Dendritic cell treated with granulocyte-macrophage colony-stimulating factor and Interleukin-4, amounts not matched to agents 40 ng/mL and 50 ng/mL, for 4 days (primary cell): ENCODE results near the gene ADCY2.

Experiments used
- H3K27ac Mint-ChIP-seq: one replicate; pipeline ENCODE4 v1.8.0; 2022; ENCODE audit warnings: mild to moderate bottlenecking, mixed read lengths
- H3K27me3 Mint-ChIP-seq: one replicate; pipeline ENCODE4 v1.8.0; 2022; ENCODE audit warnings: mild to moderate bottlenecking, mixed read lengths
- H3K36me3 Mint-ChIP-seq: one replicate; pipeline ENCODE4 v1.8.0; 2022; ENCODE audit warnings: low read depth, mixed read lengths
- H3K4me1 Mint-ChIP-seq: one replicate; pipeline ENCODE4 v1.8.0; 2022; ENCODE audit warnings: low read depth, mixed read lengths
- H3K4me3 Mint-ChIP-seq: one replicate; pipeline ENCODE4 v1.8.0; 2022; ENCODE audit warnings: mild to moderate bottlenecking, moderate library complexity, mixed read lengths
- H3K9me3 Mint-ChIP-seq: one replicate; pipeline ENCODE4 v1.8.0; 2022; ENCODE audit warnings: mixed read lengths
- intact Hi-C: fragments of 100-400 bp; cut with micrococcal nuclease; formaldehyde crosslinking; loops from one replicate; pipeline ENCODE4 v1.15.0; 2022

ADCY2 gene

GRCh38 chr5:7787770-7788169 lies 391.8 kb downstream of the ADCY2 start:
- Mint-ChIP-seq H3K27ac (no peak overlapping the region), H3K9me3 (no peaks in the 10 kb centered on the region), H3K36me3 (no peaks in the 10 kb centered on the region), H3K4me1 (no peaks in the 10 kb centered on the region), H3K27me3 (peaks cover 38% of the 10 kb centered on the region), H3K4me3 (no peak overlapping the region)
- intact Hi-C loops = no loop called here

GRCh38 chr5:7789567-7789966 lies 393.6 kb downstream of the ADCY2 start:
- no peak overlapping the region for H3K4me3 Mint-ChIP-seq
- no peaks in the 10 kb centered on the region for H3K9me3 Mint-ChIP-seq
- H3K36me3 Mint-ChIP-seq = no peaks in the 10 kb centered on the region
- no peaks in the 10 kb centered on the region for H3K4me1 Mint-ChIP-seq
- intact Hi-C loops = no loop called here
- H3K27me3 Mint-ChIP-seq = peaks cover 28% of the 10 kb centered on the region
- no peak overlapping the region for H3K27ac Mint-ChIP-seq

- no peaks in the 10 kb centered on the region for H3K4me1 Mint-ChIP-seq
- peaks cover 14% of the 10 kb centered on the region for H3K27me3 Mint-ChIP-seq
- intact Hi-C loops = no loop called here
- H3K4me3 Mint-ChIP-seq = no peak overlapping the region
- no peaks in the 10 kb centered on the region for H3K36me3 Mint-ChIP-seq
- H3K9me3 Mint-ChIP-seq = no peaks in the 10 kb centered on the region
- no peak overlapping the region for H3K27ac Mint-ChIP-seq
These were observed 398.0 kb downstream of the ADCY2 start for GRCh38 chr5:7793895-7794294.

GRCh38 chr5:7794311-7794710 lies 398.4 kb downstream of the ADCY2 start:
- no peak overlapping the region for H3K4me3 Mint-ChIP-seq
- no peaks in the 10 kb centered on the region for H3K36me3 Mint-ChIP-seq
- H3K4me1 Mint-ChIP-seq = no peaks in the 10 kb centered on the region
- intact Hi-C loops = no loop called here
- no peak overlapping the region for H3K27ac Mint-ChIP-seq
- peaks cover 14% of the 10 kb centered on the region for H3K27me3 Mint-ChIP-seq
- H3K9me3 Mint-ChIP-seq = no peaks in the 10 kb centered on the region

GRCh38 chr5:7794823-7795222 lies 398.9 kb downstream of the ADCY2 start:
- Mint-ChIP-seq H3K36me3 (no peaks in the 10 kb centered on the region), H3K4me3 (no peak overlapping the region), H3K27me3 (peaks cover 14% of the 10 kb centered on the region), H3K4me1 (no peaks in the 10 kb centered on the region), H3K27ac (no peak overlapping the region), H3K9me3 (no peaks in the 10 kb centered on the region)
- intact Hi-C loops = no loop called here

GRCh38 chr5:7795306-7795705 lies 399.4 kb downstream of the ADCY2 start:
- Mint-ChIP-seq H3K9me3 (no peaks in the 10 kb centered on the region), H3K27me3 (peaks cover 11% of the 10 kb centered on the region), H3K36me3 (no peaks in the 10 kb centered on the region), H3K27ac (no peak overlapping the region), H3K4me3 (no peak overlapping the region), H3K4me1 (no peaks in the 10 kb centered on the region)
- intact Hi-C loops = no loop called here

- H3K36me3 Mint-ChIP-seq = no peaks in the 10 kb centered on the region
- no peak overlapping the region for H3K4me3 Mint-ChIP-seq
- H3K27ac Mint-ChIP-seq = no peak overlapping the region
- peaks cover 2% of the 10 kb centered on the region for H3K27me3 Mint-ChIP-seq
- intact Hi-C loops = no loop called here
- H3K4me1 Mint-ChIP-seq = peaks cover 7% of the 10 kb centered on the region
- no peaks in the 10 kb centered on the region for H3K9me3 Mint-ChIP-seq
These were observed 406.1 kb downstream of the ADCY2 start for GRCh38 chr5:7801891-7802614.

GRCh38 chr5:7802855-7803254 lies 406.9 kb downstream of the ADCY2 start:
- intact Hi-C loops = no loop called here
- Mint-ChIP-seq H3K36me3 (no peaks in the 10 kb centered on the region), H3K9me3 (no peaks in the 10 kb centered on the region), H3K27me3 (peaks cover 2% of the 10 kb centered on the region), H3K4me3 (no peak overlapping the region), H3K4me1 (peaks cover 7% of the 10 kb centered on the region), H3K27ac (no peak overlapping the region)

GRCh38 chr5:7803937-7804336 lies 408.0 kb downstream of the ADCY2 start:
- intact Hi-C loops = no loop called here
- H3K4me3 Mint-ChIP-seq = no peak overlapping the region
- no peaks in the 10 kb centered on the region for H3K9me3 Mint-ChIP-seq
- H3K27me3 Mint-ChIP-seq = no peaks in the 10 kb centered on the region
- H3K4me1 Mint-ChIP-seq = peaks cover 7% of the 10 kb centered on the region
- H3K36me3 Mint-ChIP-seq = no peaks in the 10 kb centered on the region
- no peak overlapping the region for H3K27ac Mint-ChIP-seq

GRCh38 chr5:7805379-7805778 lies 409.4 kb downstream of the ADCY2 start:
- intact Hi-C loops = no loop called here
- H3K4me3 Mint-ChIP-seq = no peak overlapping the region
- peaks cover 7% of the 10 kb centered on the region for H3K4me1 Mint-ChIP-seq
- H3K27ac Mint-ChIP-seq = no peak overlapping the region
- peaks cover 3% of the 10 kb centered on the region for H3K27me3 Mint-ChIP-seq
- no peaks in the 10 kb centered on the region for H3K36me3 Mint-ChIP-seq
- H3K9me3 Mint-ChIP-seq = no peaks in the 10 kb centered on the region

GRCh38 chr5:7808998-7809397 lies 413.1 kb downstream of the ADCY2 start:
- H3K4me1 Mint-ChIP-seq = peaks cover 4% of the 10 kb centered on the region
- H3K36me3 Mint-ChIP-seq = no peaks in the 10 kb centered on the region
- H3K27me3 Mint-ChIP-seq = peaks cover 5% of the 10 kb centered on the region
- H3K27ac Mint-ChIP-seq = no peak overlapping the region
- H3K9me3 Mint-ChIP-seq = no peaks in the 10 kb centered on the region
- no peak overlapping the region for H3K4me3 Mint-ChIP-seq
- intact Hi-C loops = no loop called here

GRCh38 chr5:7811715-7812114 lies 415.8 kb downstream of the ADCY2 start:
- no peaks in the 10 kb centered on the region for H3K9me3 Mint-ChIP-seq
- no peak overlapping the region for H3K27ac Mint-ChIP-seq
- intact Hi-C loops = loop anchor here (10.0 kb wide), 2 partner anchors 417 to 1047 kb away; partner anchors contain the start of gene ADCY2
- peaks cover 13% of the 10 kb centered on the region for H3K4me1 Mint-ChIP-seq
- no peaks in the 10 kb centered on the region for H3K36me3 Mint-ChIP-seq
- peaks cover 5% of the 10 kb centered on the region for H3K27me3 Mint-ChIP-seq
- no peak overlapping the region for H3K4me3 Mint-ChIP-seq

GRCh38 chr5:7813007-7813406 lies 417.1 kb downstream of the ADCY2 start:
- H3K27me3 Mint-ChIP-seq = peaks cover 5% of the 10 kb centered on the region
- H3K4me3 Mint-ChIP-seq = no peak overlapping the region
- H3K4me1 Mint-ChIP-seq = peaks cover 13% of the 10 kb centered on the region
- H3K27ac Mint-ChIP-seq = no peak overlapping the region
- no peaks in the 10 kb centered on the region for H3K9me3 Mint-ChIP-seq
- intact Hi-C loops = loop anchor here (10.0 kb wide), 2 partner anchors 418 to 1048 kb away; partner anchors contain the start of gene ADCY2
- no peaks in the 10 kb centered on the region for H3K36me3 Mint-ChIP-seq

- Mint-ChIP-seq H3K36me3 (no peaks in the 10 kb centered on the region), H3K27me3 (peaks cover 5% of the 10 kb centered on the region), H3K9me3 (no peaks in the 10 kb centered on the region), H3K4me1 (peaks cover 13% of the 10 kb centered on the region), H3K27ac (no peak overlapping the region), H3K4me3 (no peak overlapping the region)
- intact Hi-C loops = loop anchor here (10.0 kb wide), 2 partner anchors 419 to 1049 kb away; partner anchors contain the start of gene ADCY2
These were observed 417.6 kb downstream of the ADCY2 start for GRCh38 chr5:7813576-7813975.

GRCh38 chr5:7814816-7815215 lies 418.9 kb downstream of the ADCY2 start:
- Mint-ChIP-seq H3K4me1 (peaks cover 13% of the 10 kb centered on the region), H3K27me3 (peaks cover 5% of the 10 kb centered on the region), H3K4me3 (no peak overlapping the region), H3K27ac (no peak overlapping the region), H3K9me3 (no peaks in the 10 kb centered on the region), H3K36me3 (no peaks in the 10 kb centered on the region)
- intact Hi-C loops = loop anchor here (10.0 kb wide), 2 partner anchors 420 to 1050 kb away; partner anchors contain the start of gene ADCY2
